ENCODE results near the gene GAN.

GAN gene

DNA sequence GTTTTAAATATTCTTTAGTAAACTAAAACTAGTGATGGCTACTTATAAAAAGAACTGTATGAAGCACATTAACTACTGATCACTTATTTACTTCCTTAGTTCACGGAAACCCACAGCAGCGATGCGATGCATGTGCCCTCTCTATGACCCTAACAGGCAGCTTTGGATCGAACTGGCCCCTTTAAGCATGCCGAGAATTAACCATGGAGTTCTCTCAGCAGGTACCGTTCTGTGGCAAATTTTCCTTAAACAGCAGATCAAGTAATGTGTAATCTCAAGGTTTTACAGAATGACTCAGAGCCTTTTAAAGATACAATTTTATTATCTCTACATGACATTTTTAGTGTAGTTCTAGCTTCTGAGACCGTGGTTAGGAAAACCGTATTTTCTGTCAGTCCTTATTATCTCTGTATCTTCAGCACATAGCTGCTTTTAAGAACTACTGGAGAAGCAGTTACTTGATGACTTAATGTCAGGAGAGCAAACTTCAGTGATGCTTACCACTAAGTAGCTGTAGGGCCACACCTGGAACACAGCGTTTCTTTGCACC lies 43.0 kb downstream of the GAN start:
- DNase-seq: no peak

GRCh38 chr16:81358860-81359259 lies 44.1 kb downstream of the GAN start:
- no peak for DNase-seq

GRCh38 chr16:81360135-81360534 lies 45.4 kb downstream of the GAN start:
- no peak for DNase-seq

DNA sequence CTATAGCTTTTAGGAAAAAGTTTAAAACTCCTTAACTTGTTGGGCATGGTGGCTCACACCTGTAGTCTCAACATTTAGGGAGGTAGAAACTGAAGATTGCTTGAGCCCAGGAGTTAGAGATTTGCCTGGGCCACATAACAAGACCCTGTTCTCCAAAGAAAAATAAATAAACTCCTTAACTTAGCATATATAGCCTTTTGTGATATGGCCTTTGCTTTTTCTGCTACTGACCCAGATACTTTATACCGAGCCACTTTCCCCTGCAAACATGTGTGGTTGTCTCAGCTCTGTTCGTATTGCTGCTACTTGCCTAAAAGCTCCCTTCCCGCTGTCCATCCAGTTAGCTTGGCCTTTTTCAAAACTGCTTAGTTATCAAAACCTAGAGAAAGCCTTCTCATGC lies 51.0 kb downstream of the GAN start:
- DNase-seq: no peak

DNA sequence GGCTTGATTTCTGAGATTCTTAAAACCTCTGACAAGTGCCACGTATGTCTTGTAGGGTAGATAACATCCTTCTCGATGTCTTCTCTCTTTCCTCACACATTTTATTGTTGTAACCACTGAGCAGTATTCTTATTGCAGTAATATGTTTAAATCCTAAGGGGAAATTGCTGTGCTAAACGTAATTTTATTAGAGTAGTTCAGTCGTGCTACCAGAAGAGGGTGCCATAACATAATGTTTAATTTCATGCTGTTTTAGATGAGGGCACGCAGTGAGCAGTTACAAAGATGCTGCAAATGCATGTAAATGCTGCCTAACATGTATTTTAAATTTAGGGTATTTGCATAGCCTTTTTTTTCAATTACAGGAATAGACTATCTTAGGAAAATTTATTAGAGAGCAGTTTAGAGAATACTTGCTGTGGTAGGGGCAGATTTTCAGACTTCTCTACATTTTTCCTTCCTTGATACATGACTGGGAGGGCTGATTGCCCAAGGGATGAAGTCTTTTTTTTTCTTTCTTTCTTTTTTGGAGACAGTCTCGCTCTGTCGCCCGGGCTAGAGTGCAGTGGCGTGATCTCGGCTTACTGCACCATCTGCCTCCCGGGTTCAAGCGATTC lies 51.7 kb downstream of the GAN start:
- no peak for DNase-seq

DNA sequence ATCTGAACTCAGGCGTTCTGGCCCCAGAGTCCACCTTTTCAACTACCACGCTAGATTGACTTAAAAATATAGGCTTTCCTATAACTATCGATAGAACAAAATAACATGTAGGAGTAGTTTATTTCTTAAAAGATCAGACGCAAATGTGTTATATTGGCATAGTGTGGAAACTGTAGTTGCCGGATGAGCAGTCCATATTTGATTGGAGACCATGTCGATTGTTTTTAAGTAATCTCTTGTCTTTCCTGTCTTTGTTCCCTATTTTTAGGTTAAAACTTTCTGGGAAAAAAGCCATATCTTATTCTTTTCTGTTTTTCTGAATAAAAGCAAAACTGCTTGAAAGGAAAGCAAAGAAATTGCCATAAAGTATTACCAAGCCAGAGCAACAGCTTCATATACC lies 53.1 kb downstream of the GAN start:
- DNase-seq: no peak

DNA sequence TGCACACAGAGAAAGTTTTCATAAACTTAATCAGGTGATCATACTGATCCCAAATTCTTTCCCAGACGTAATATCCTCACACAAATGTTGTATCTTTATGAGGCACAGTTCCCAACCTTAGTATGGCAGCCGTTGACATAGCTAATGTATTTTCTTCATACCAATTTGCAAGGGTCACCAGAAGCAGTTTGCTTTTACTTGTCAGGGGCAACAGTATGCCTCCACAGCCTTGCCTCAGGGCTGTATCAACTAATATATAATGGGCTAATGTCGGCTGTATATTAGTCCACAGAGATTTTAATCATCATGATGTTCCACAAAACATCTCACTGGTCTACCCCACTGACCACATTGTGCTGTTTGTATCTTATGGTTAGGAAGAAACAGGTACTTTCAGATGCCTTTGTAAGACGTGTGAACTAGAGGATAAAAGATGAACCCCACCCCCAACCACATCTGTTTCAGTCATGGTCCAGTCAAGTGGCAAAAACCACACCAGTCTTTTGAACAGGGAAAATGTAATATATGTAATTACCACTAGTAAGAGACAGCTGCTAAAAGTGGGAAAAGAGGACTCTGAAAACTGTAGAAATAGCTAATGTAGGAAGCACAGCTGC lies 55.2 kb downstream of the GAN start:
- no peak for DNase-seq

GRCh38 chr16:81371106-81371505 lies 56.3 kb downstream of the GAN start:
- DNase-seq: no peak

DNA sequence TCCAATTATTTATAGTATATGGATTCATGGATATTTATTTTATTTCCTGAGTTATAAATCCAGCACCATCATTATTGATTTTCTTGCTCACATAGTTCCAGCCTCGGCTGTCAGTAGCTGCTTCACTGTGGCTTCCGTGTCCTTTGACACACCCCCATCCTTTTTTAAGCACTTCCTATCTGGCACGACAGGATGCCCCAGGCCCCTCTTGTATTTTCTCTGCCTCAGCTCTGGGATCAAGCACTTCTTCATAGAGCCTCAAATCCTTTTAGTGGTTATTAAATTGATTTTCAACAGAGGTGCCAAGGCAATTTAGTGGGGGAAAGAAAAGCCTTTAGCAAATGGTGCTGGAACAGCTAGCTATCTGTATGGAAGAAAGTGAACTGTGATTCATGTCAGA lies 59.8 kb downstream of the GAN start:
- no peak for DNase-seq

DNA sequence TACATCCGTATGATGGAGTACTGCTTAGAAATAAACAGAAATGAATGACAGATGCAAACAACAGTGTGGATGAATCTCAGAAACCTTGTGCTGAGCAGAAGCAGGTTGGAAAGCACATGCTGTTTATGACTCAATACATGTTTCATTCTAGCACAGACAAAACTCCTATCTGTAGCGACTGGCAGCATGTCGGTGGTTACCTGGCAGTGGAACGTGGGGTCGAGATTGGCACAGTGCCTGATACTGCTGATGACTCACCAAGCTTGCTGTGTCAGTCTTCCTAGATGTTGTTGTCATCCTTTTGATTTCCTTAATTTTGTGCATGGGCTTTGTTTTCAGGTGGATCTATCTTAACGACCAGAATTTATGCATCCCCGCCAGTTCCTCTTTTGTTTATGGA lies 62.1 kb downstream of the GAN start:
- no peak for DNase-seq

GRCh38 chr16:81378049-81378448 lies 63.3 kb downstream of the GAN start:
- no peak for DNase-seq

GRCh38 chr16:81380932-81381331 lies 66.2 kb downstream of the GAN start:
- no peak for DNase-seq

DNA sequence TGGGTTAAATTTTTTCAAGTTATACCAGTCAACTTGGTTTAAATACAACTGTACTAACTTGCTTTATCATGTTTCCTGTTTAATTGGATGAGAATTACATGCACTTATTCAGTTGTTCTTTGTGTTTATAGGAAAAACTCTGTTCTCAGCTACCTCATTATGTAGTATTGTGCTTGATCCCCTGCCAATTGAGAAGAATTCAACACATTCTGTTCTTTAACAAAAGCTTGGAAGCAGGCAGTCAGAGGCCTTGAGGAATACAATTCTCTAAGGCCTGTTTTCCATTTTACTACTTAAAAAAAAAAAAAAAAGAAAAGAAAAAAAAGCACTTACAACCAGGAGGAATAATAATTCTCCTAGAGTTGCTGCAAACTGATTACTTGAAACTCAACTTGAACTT lies 69.2 kb downstream of the GAN start:
- DNase-seq: no peak

DNA sequence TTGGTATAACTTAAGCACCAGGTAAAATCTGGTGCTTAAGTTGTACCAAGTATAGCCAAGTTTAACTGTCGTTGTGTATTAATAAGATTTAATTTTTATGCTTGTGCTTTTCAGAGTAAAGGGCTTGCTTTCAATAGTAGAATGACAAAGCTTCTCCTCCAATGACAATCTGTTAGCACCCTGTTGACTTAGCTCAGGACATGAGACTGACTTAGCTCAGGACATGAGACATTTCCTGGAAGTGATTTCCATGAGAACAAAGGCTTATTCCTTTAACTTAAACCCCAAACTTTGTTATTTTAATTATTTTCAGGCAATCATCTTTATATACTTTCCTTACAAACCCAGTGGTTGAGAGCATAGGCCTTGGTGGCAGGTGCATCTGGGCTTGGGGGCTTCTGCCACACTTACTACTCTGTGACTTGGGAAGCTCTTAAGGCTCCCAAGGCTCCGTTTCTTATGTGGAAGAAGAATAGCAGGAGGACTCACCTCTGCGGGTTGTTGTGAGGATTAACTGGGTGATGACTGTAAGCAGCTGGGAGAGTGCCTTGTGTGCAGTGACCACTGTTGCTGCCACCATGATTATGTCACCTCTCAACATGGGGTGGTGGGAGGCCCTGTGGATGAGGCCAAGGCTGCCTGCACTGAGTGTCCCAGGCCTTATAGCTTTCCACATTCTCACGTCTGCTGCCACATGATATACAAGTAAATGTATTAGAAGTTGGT lies 70.4 kb downstream of the GAN start:
- DNase-seq: no peak

DNA sequence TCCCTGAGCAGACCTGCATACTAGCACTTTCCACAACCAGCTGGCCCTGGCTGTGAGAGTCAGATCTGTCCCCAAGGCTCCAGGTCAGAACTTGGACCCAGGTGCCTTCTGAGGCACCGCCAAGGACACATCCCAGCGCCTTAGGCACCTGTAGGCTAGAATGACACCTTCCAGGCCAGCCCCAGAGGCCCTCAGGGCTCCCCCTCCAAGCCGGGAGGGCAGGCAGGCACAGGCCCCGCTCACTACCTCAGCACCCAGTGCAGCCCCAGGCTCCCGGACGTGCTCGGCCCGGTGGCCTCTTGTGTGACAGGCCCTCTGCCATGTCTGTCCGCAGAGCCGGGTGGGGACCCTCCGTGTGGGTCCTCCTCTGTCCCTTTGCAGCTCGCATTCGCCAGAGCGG lies 73.6 kb downstream of the GAN start:
- no peak for DNase-seq

GRCh38 chr16:81390840-81391239 lies 76.1 kb downstream of the GAN start:
- DNase-seq: no peak

- no peak for DNase-seq
These were observed 77.2 kb downstream of the GAN start for GRCh38 chr16:81392011-81392410.

- no peak for DNase-seq
These were observed 79.7 kb downstream of the GAN start for GRCh38 chr16:81394416-81394815.

DNA sequence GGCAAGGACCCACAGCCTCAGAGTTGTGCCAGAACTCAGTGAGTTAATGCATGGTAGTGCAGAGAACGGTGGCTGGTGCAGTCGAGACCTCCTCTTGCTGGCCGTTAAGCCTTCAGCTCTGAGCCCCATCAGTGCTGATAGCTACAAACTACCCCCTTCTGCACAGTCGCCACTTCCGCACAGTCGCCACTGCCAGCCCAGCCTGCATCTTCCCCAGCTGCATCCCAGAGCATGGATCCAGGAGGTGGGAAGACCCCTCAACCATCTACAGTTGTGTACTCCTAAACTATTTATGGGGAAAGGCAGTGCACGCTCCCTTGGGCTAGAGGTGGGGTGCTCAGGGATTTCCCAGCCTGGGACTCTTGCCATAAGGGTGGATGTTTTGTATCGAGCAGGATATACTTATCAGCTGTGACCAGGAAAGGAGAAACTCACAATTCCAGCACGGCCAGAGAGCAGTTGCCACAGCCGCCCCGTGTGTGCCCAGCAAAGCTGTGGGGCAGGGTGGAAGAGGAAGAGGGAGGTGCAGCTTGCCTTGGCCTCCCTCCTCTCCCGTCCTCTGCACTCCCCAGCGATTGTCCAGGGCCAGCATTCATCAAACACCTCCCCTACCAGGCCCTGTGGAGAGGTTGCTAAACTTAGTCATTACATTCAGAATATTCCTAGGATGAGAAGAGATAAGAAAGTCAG lies 80.3 kb downstream of the GAN start:
- no peak for DNase-seq

DNA sequence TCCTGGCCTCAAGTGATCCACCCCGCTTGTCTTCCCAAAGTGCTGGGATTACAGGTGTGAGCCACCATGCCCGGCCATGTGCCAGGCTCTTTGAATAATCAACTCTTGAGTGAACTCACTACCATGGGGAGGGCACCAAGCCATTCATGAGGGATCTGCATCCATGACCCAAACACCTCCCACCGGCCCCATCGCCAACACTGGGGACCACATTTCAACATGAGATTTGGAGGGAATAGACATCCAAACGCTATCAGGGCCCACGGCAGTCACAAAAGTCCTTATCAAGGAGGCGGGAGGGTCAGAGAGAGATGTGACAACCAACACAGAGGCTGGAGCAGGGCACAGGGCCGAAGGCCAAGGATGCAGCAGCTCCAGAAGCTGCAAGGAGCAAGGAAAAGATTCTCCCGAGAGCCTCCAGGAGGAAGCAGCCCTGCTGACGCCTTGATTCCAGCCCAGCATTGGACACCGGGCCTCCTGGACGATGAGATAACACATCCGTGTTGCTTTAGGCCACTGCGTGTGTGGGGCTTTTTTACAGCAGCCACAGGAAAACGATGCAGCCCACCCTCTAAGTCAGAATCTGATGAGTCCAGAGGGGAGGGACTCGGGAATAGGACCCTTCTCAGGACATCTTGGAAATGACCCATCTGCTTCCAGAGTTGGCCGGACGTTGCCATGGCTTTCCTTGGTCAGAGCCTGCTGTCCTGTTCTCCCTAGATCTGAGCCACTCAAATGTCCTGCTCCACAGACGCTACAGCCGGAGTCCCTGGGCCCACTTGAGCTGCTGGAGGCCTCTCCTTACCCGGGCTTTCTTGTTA lies 82.5 kb downstream of the GAN start:
- DNase-seq: no peak

- DNase-seq: no peak
These were observed 83.2 kb downstream of the GAN start for GRCh38 chr16:81397879-81398520.

DNA sequence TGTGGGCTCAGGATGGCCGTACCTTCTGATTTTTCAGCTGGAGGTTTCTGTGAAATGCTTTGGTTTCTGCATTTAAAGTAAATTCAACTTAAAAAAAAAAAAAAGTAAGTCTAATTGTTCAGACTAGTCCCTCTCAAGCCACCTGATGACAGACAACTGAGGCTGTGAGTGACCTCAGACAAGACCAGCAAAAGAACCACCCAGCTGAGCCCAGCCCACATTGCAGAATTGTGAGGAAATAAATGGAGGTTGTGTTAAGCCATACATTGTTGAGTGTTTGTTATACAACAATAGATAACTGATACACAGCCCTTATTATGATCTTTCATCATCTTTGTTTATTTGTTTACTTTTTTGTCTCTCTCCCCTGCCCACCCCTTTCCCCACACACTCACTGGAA lies 85.1 kb downstream of the GAN start:
- no peak for DNase-seq

Measured in T1000 (cell line).